DND-41 (cell line): ENCODE measurements around the gene PAPOLG.

Experiments used
- ATAC-seq: fragments of 200-7000 bp; cut with Tn5 transposase; 3 replicates; pipeline ENCODE4 v1.9.1; 2021; ENCODE audit warnings: low read depth; ENCODE audit not compliant: insufficient read depth
- DNase-seq: peaks from one replicate; pipeline ENCODE4 v3.0.0-alpha.2; 2020
- H2AFZ ChIP-seq: 2 replicates; pipeline ENCODE4 v1.6.0; 2012; ENCODE audit warnings: low read depth, low read length
- H3K27ac ChIP-seq: 2 replicates; pipeline ENCODE4 v1.5.1; 2012; ENCODE audit warnings: low read length, inconsistent platforms
- H3K27me3 ChIP-seq: fragments of 200-600 bp; sonication (generic); 2 replicates; pipeline ENCODE4 v1.6.0; 2012; ENCODE audit warnings: low read length, mild to moderate bottlenecking, inconsistent platforms; ENCODE audit not compliant: insufficient read depth, poor library complexity
- H3K36me3 ChIP-seq: 2 replicates; pipeline ENCODE4 v1.5.1; 2012; ENCODE audit warnings: low read length, inconsistent platforms; ENCODE audit not compliant: insufficient read depth
- H3K4me1 ChIP-seq: 2 replicates; pipeline ENCODE4 v1.5.1; 2012; ENCODE audit warnings: mild to moderate bottlenecking, low read length; ENCODE audit not compliant: insufficient read depth
- H3K4me2 ChIP-seq: 2 replicates; pipeline ENCODE4 v1.6.0; 2012; ENCODE audit warnings: mild to moderate bottlenecking, moderate library complexity, low read length, inconsistent platforms; ENCODE audit not compliant: insufficient read depth
- H3K4me3 ChIP-seq, 2 experiments: fragments of 200-600 bp in 1 of 2; shearing (Covaris generic) in 1 of 2; 2 replicates each; pipeline ENCODE4 v1.5.1; 2012 to 2016; ENCODE audit warnings: inconsistent platforms in 2 of 2, low read length in 2 of 2, mild to moderate bottlenecking in 2 of 2, low read depth in 1 of 2, moderate library complexity in 1 of 2
- H3K79me2 ChIP-seq: 2 replicates; pipeline ENCODE4 v1.6.0; 2012; ENCODE audit warnings: low read length, inconsistent platforms; ENCODE audit not compliant: insufficient read depth
- H3K9ac ChIP-seq: 2 replicates; pipeline ENCODE4 v1.6.0; 2012; ENCODE audit warnings: low read depth, mild to moderate bottlenecking, inconsistent platforms, low read length, moderate library complexity
- H3K9me3 ChIP-seq: 2 replicates; pipeline ENCODE4 v1.5.1; 2012; ENCODE audit warnings: low read length, moderate library complexity, mild to moderate bottlenecking, inconsistent platforms; ENCODE audit not compliant: insufficient read depth, severe bottlenecking
- H4K20me1 ChIP-seq: 2 replicates; pipeline ENCODE4 v1.6.0; 2012; ENCODE audit warnings: low read length; ENCODE audit not compliant: insufficient read depth
- EZH2 ChIP-seq: IDR thresholded peaks from 3 replicates; pipeline ENCODE4 v1.6.1; 2012; ENCODE audit warnings: borderline replicate concordance, low read depth, mild to moderate bottlenecking, moderate library complexity, low read length, inconsistent platforms; ENCODE audit not compliant: severe bottlenecking
- TF ChIP-seq, protein P1 (sequence below): IDR thresholded peaks from 2 replicates; pipeline ENCODE4 v1.5.1; 2012; ENCODE audit warnings: borderline replicate concordance, low read length, moderate library complexity, mild to moderate bottlenecking; ENCODE audit not compliant: poor library complexity, severe bottlenecking; ENCODE audit errors: extremely low read depth

The PAPOLG gene

GRCh38 chr2:60775048-60775639 lies 19.1 kb downstream of the PAPOLG start:
- no peaks in the 10 kb centered on the region for H3K27me3 ChIP-seq
- no peaks in the 10 kb centered on the region for H3K9me3 ChIP-seq
- no peaks in the 10 kb centered on the region for H3K79me2 ChIP-seq
- no peaks in the 10 kb centered on the region for H3K4me1 ChIP-seq
- no peak overlapping the region for H3K27ac ChIP-seq
- H3K9ac ChIP-seq, result no peak overlapping the region
- no peak overlapping the region for H2AFZ ChIP-seq
- H3K4me3 ChIP-seq, result no peak overlapping the region
- ATAC-seq (no peak), DNase-seq (no peak)
- H3K4me2 ChIP-seq, result no peak overlapping the region
- no peaks in the 10 kb centered on the region for H4K20me1 ChIP-seq
- peaks cover 94% of the 10 kb centered on the region for H3K36me3 ChIP-seq
- TF ChIP-seq, protein P1, sequence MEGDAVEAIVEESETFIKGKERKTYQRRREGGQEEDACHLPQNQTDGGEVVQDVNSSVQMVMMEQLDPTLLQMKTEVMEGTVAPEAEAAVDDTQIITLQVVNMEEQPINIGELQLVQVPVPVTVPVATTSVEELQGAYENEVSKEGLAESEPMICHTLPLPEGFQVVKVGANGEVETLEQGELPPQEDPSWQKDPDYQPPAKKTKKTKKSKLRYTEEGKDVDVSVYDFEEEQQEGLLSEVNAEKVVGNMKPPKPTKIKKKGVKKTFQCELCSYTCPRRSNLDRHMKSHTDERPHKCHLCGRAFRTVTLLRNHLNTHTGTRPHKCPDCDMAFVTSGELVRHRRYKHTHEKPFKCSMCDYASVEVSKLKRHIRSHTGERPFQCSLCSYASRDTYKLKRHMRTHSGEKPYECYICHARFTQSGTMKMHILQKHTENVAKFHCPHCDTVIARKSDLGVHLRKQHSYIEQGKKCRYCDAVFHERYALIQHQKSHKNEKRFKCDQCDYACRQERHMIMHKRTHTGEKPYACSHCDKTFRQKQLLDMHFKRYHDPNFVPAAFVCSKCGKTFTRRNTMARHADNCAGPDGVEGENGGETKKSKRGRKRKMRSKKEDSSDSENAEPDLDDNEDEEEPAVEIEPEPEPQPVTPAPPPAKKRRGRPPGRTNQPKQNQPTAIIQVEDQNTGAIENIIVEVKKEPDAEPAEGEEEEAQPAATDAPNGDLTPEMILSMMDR, result no peak
- TF ChIP-seq EZH2, result no peak

DNA sequence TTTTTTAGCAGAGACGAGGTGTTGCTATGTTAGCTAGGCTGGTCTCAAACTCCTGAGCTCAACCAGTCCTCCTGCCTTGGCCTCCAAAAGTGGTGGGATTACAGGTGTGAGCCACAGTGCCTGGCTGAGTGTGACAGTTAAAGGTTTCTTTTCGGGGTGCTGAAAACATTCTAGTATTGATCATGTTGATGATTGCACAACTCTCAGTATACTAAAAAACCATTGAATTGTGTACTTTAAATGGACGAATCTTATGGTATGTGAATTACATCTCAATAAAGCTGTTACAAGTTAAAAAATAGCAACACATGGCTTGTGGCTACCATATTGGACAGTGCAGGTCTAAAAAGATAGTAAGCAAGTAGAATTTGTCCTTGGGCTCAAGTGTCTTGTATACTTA lies 22.3 kb downstream of the PAPOLG start:
- Histone ChIP-seq H3K36me3 (peaks cover 89% of the 10 kb centered on the region), H3K9ac (no peak overlapping the region), H3K27me3 (no peaks in the 10 kb centered on the region), H3K27ac (no peak overlapping the region), H3K4me3 (no peak overlapping the region), H4K20me1 (no peaks in the 10 kb centered on the region), H3K9me3 (no peaks in the 10 kb centered on the region), H2AFZ (no peak overlapping the region), H3K79me2 (no peaks in the 10 kb centered on the region), H3K4me1 (no peaks in the 10 kb centered on the region), H3K4me2 (no peak overlapping the region)
- TF ChIP-seq, protein P1, result no peak
- TF ChIP-seq EZH2, result no peak
- DNase-seq, result no peak
- ATAC-seq, result no peak

DNA sequence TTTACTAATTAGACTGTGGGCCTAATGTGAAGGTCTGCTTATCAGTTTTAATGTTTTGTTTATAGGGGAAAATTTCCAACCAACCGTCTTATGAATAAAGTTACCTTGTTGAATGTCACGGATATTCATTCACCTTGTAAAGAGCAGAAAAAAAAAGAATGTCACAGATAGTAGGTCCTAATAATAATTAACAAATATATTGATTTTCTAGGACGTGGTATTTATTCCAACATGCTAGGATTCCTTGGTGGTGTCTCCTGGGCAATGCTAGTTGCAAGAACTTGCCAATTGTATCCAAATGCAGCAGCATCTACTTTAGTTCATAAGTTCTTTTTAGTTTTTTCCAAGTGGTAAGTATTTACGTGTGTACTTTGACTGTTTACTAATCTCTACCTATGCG lies 23.4 kb downstream of the PAPOLG start:
- Histone ChIP-seq H3K79me2 (no peaks in the 10 kb centered on the region), H3K4me3 (no peak overlapping the region), H3K4me2 (no peak overlapping the region), H3K27me3 (no peaks in the 10 kb centered on the region), H2AFZ (no peak overlapping the region), H3K27ac (no peak overlapping the region), H3K9me3 (no peaks in the 10 kb centered on the region), H3K4me1 (no peaks in the 10 kb centered on the region), H3K36me3 (peaks cover 90% of the 10 kb centered on the region), H3K9ac (no peak overlapping the region), H4K20me1 (no peaks in the 10 kb centered on the region)
- ATAC-seq (no peak), DNase-seq (no peak)
- TF ChIP-seq EZH2, result no peak
- TF ChIP-seq, protein P1, result no peak
